ENCODE data around the gene CUBN. TPM values are rescaled to one million over a fixed set of nuclear protein-coding genes. Genes with fewer than 3 reads are reported as not detected.

The CUBN gene
- total RNA-seq, 1 donor from 2014 or later = 2.5 TPM

GRCh38 chr10:17101910-17102266 is 27.7 kb downstream of the CUBN start:
- POLR2A ChIA-PET = no interaction called here
- no peak overlapping the region for H3K4me3 Mint-ChIP-seq
- CTCF ChIA-PET = no interaction called here

GRCh38 chr10:17101257-17101909 is 28.2 kb downstream of the CUBN start:
- H3K4me1 Mint-ChIP-seq = no peaks in the 10 kb centered on the region
- no peak overlapping the region for H3K27ac Mint-ChIP-seq
- no peaks in the 10 kb centered on the region for H3K27me3 Mint-ChIP-seq
- no peak for TF ChIP-seq CTCF (IDR thresholded peaks at IDR 0.05)
- no peak overlapping the region for H3K4me3 Mint-ChIP-seq
- DNase-seq = no peak
- no peaks in the 10 kb centered on the region for H3K9me3 Mint-ChIP-seq
- peaks cover 11% of the 10 kb centered on the region for H3K36me3 Mint-ChIP-seq (ENCODE audit: low read depth)
- intact Hi-C loops (cut with micrococcal nuclease) = no loop called here
- ChIA-PET POLR2A (no interaction called here), CTCF (no interaction called here)
- ATAC-seq (ENCODE audit: low read depth) = no peak

More at GRCh38 chr10:17101910-17102266, 27.7 kb downstream of the CUBN start:
- no peak for DNase-seq
- Mint-ChIP-seq H3K36me3 (ENCODE audit: low read depth) (peaks cover 10% of the 10 kb centered on the region), H3K27me3 (no peaks in the 10 kb centered on the region), H3K9me3 (no peaks in the 10 kb centered on the region), H3K4me1 (no peaks in the 10 kb centered on the region), H3K27ac (no peak overlapping the region)
- intact Hi-C loops (cut with micrococcal nuclease) = no loop called here
- no peak for ATAC-seq (ENCODE audit: low read depth)
- TF ChIP-seq CTCF (IDR thresholded peaks at IDR 0.05) = no peak

GRCh38 chr10:17100586-17100985 is 29.0 kb downstream of the CUBN start:
- CTCF ChIA-PET = no interaction called here
- Mint-ChIP-seq H3K4me1 (no peaks in the 10 kb centered on the region), H3K27ac (no peak overlapping the region), H3K27me3 (no peaks in the 10 kb centered on the region), H3K4me3 (no peak overlapping the region), H3K9me3 (no peaks in the 10 kb centered on the region), H3K36me3 (ENCODE audit: low read depth) (peaks cover 11% of the 10 kb centered on the region)
- intact Hi-C loops (cut with micrococcal nuclease) = no loop called here
- DNase-seq = no peak
- POLR2A ChIA-PET = no interaction called here
- ATAC-seq (ENCODE audit: low read depth) = no peak
- TF ChIP-seq CTCF (IDR thresholded peaks at IDR 0.05) = no peak

GRCh38 chr10:17098012-17098411 is 31.6 kb downstream of the CUBN start:
- Mint-ChIP-seq H3K9me3 (peaks cover 4% of the 10 kb centered on the region), H3K4me3 (no peak overlapping the region), H3K27ac (no peak overlapping the region), H3K36me3 (ENCODE audit: low read depth) (peaks cover 4% of the 10 kb centered on the region), H3K27me3 (no peaks in the 10 kb centered on the region), H3K4me1 (no peaks in the 10 kb centered on the region)
- no peak for TF ChIP-seq CTCF (IDR thresholded peaks at IDR 0.05)
- intact Hi-C loops (cut with micrococcal nuclease) = no loop called here
- DNase-seq (no peak), ATAC-seq (ENCODE audit: low read depth) (no peak)
- CTCF ChIA-PET = no interaction called here
- POLR2A ChIA-PET = no interaction called here

- Mint-ChIP-seq H3K9me3 (peaks cover 4% of the 10 kb centered on the region), H3K4me1 (no peaks in the 10 kb centered on the region), H3K27me3 (no peaks in the 10 kb centered on the region), H3K27ac (no peak overlapping the region), H3K4me3 (no peak overlapping the region), H3K36me3 (ENCODE audit: low read depth) (peaks cover 4% of the 10 kb centered on the region)
- ChIA-PET POLR2A (no interaction called here), CTCF (no interaction called here)
- no peak for TF ChIP-seq CTCF (IDR thresholded peaks at IDR 0.05)
- intact Hi-C loops (cut with micrococcal nuclease) = no loop called here
- no peak for ATAC-seq (ENCODE audit: low read depth)
- DNase-seq = no peak
Observed at GRCh38 chr10:17094844-17095243, 34.8 kb downstream of the CUBN start.

Measured in activated B cell treated with CpG ODN at 0.5 μM for 24 hours (primary cell).